NCI-H526 (cell line): Measurements from ENCODE around the gene RABGEF1.
A peak's percentile ranks its signal among the peaks of the same experiment; 100 is the strongest.
"Not testable (repeated sequence)": the region's sequence is repeated elsewhere in the genome, so short reads cannot be mapped to it uniquely, and the experiment has no call there.

ENCODE experiments used
- DNase-seq, 2 experiments: peaks; one replicate each; lab custom pipeline; 2025; lab: John Stamatoyannopoulos, UW

The RABGEF1 gene

DNA sequence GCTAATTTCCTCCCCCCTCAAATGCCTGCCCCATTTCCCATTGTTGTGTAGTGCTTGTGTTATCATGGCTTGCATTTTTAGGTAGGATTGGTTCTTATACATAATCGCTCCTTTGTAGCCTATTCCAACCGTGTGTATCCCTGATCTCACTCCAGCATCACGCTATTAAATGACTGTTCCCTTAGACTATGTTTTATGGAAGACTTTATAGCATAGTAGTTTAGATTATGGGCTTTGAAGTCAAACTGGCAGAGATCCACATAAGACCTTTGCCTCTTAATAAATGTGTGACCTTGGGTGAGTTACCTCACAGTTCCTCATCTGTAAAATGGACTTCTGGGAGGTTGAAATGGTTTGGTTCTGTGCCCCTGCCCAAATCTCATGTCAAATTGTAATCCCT lies 5.4 kb upstream of the RABGEF1 start:
- no peak for DNase-seq

DNA sequence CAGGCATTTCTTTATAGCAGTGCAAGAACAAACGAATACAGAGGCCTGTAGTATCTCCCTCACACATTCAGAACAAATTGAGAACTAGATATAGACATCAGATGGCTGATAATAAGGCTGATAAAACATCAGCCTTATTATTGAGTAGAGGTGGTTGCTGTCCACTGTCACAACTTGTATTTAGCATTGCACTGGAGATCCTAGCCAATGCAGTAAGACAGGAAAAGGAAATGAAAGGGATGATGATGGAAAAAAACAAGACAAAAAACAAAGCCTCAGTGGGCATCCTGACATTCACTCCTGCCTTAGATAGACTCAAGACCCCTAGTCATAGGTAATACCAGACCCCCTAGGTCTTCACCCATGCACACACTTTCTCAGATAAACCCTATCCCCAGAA lies 4.7 kb upstream of the RABGEF1 start:
- DNase-seq = no peak

DNA sequence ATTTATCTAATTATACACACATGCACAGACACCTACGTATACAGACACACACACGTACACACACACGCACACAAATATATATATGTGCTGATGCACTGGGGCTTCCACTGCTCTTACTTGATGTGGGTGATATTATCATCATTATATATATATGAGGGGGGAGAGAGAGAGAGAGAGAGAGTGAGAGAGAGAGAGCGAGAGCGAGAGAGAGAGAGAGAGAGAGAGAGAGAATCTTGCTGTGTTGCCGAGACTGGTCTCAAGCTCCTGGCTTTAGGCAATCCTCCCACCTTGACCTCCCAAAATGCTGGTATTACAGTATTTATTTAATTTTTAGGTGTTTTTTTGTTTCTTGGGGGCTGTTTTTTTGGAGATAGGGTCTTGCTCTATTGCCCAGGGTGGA lies 3.6 kb upstream of the RABGEF1 start:
- no peak for DNase-seq

DNA sequence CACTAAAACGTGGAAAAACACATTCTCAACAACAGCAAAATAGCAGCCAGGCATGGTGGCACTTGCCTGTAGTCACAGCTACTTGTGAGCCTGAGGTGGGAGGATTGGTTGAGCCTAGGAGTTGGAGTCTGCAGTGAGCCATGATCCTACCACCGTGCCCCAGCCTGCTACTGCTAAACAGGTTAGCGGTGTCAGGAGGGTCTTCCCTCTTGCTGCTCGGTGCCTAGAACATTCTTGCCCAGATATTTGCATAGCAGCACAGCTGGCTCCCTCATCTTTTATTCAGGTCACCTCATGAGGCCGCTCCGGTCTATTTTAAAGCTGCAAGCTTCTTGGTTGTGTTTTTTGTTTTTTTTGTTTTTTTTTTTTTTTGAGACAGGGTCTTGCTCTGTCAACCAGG lies 2.9 kb upstream of the RABGEF1 start:
- DNase-seq = peak; percentile 10 to 66

DNA sequence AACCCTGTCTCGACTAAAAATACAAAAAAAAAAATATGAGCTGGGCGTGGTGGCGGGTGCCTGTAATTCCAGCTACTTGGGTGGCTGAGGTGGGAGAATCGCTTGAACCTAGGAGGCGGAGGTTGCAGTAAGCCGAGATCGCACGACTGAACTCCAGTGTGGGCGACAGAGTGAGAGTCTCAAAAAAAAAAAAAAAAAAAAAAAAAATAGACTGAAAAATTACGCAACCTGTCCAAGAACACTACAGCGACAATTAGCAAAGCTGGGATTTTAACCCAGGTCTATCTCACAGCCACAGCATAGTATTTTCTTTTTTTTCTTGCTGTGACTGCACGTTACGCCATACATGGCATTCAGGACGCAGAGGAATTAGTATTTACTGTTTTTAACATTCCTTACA lies 1.1 kb upstream of the RABGEF1 start:
- DNase-seq = no peak

DNA sequence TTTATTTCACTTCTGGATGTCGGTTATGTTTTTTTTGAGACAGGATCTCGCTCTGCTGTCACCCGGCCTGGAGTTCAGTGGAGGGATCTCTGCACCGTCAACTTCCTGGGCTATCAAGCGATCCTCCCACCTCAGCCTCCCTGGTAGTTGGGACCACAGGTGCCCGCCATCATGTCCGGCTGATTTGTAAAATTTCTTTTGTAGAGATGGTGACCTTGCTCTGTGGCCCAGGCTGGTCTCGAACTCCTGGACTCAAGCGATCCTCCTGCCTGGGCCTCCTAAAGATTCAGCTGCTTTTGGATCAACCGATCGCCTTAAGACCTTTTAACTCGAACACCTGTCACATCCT lies 606 bp upstream of the RABGEF1 start:
- no peak for DNase-seq

DNA sequence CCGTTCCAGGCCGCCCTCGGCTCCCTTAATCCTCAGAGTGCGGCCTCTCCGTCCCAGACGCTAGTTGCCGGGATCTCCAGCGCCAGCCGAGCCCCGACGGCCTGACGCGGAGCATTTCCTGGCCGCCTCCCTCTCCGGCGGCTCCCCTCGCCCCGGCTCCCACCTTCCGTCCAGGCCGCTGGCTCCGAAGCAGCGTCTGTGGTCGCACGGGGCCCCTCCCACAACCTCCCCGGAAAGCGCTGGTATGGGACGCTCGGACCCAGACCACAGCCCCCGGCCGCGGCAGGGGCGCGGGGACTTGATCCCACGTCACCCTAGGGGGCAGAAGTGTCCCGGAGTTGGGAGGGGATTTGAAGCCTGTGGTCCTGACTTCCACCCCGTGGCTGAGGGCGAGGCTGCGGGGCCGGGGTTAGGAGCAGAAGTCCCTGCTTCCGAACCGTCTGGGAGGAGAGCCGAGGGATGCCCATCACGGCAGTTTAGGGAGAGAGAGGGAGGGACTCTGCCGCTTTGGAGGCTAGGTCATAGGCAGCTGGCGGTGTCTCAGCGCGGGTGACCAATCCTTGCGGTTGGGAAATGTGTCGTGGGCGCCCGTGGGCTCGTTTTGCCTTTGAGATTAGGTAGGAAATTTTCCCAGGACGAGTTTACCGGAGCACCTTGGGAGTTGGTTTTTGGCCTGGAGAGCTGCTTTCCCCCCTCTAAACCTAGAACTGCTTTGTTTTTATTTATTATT lies 612 bp downstream of the RABGEF1 start:
- DNase-seq = peak; percentile 45 to 79

DNA sequence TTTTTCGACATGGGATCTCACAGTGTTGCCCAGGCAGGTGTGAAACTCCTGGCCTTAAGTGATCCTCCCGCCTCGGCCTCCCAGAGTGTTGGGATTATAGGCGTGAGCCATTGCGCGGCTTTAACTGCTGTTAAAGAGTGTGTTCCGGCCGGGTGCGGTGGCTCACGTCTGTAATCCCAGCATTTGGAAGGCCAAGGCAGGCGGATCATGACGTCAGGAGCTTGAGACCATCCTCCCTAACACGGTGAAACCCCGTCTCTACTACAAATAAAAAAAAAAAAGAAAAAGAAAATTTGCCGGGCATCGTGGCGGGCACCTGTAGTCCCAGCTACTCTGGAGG lies 1.1 kb downstream of the RABGEF1 start:
- no peak for DNase-seq

DNA sequence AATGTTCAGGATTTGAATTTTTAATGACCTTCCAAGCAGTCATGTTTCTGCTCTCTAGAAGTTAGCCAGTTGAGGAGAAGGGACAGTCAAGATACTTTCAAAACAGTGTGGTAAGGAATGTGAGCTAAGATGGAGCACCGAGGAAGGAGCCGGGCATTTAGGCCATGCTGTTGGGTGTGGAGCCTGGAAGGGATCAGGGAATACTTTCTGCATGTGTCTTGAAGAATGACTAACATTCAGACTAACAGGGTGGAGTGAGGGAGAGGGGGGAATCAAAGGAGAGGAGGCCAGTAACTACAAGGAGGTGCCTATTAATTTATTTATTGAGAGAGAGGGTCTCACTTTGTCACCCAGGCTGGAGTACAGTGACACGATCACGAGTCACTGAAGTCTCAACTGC lies 1.8 kb downstream of the RABGEF1 start:
- not testable (repeated sequence) for DNase-seq

DNA sequence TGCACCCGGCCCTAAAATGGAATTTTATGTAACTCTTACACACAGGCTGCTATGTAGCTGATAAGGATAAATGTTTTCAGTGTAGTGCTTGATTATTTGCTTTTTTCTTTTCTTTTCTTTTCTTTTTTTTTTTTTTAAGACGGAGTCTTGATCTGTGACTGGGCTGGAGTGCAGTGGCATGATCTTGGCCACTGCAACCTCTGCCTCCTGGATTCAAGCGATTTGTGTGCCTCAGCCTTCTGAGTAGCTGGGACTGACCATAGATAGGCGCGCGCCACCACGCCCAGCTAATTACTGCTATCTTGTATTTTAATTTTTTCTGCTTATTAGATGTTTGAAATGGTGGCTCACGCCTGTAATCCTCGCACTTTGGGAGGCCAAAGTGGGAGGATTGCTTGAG lies 3.4 kb downstream of the RABGEF1 start:
- no peak for DNase-seq

DNA sequence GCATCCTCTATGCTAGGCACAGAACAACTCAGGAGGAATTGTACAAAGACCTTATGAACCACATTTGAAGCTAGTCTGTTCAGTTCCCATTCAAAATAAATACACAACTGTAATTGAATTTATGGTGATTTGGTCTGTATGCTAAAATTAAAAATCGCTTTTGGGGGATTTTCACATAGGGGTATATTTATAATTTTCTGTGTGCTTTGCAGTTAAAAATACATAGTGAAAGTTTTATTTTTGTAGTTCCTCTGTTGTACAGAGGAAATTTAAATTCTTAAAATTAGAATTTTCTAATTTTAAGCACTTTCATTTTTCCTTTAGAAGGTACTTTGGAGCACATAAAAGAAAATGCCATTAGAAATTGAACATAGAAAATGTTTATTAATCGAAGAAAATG lies 6.9 kb downstream of the RABGEF1 start:
- DNase-seq = no peak

DNA sequence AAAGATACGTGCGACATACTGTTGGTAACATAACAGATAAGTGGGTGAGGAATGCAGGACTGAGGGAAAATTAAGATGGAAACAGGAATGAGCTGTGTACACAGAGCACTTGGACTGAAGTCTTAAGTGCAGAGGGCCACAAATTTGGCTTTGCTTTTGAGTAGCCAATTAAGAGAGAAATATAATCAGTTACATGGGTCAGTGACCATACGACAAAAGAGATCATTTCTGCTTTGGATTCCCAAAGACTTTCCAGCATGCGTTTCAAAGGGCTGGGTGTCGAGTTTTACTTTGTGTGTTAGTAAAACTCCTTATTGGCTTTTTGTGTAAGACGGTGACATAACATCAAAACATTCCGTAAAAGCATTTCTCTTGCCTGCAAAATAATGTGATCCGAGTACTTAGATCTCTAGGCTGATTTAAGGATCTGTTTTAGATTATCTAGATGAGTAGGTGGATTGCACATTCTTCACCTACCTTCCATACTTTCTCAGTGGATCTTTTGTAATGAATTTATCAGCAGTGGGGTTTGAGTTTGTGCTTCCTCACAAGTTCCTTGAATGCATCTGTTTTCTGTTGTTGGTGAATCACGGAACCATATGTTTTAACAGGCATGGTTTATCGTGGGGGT lies 7.5 kb downstream of the RABGEF1 start:
- DNase-seq = no peak

DNA sequence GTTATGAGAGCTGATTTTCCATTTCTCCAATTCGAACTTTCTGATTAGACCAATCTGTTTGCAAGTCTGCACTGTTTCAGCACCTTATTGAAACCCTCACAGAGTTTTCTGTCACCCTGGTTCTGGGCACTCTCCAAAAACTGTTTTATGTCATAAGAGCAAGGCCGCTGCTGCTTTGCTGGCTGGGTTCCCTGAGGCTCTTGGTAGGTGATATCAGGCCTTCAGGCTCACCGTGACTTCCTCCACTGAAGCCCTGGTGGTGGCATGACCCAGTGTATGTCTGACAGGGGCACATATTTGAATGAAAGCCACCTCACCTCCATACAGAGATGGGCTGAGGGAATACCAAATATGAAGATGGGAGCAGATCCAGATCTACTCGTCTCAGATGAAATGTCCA lies 8.3 kb downstream of the RABGEF1 start:
- no peak for DNase-seq

DNA sequence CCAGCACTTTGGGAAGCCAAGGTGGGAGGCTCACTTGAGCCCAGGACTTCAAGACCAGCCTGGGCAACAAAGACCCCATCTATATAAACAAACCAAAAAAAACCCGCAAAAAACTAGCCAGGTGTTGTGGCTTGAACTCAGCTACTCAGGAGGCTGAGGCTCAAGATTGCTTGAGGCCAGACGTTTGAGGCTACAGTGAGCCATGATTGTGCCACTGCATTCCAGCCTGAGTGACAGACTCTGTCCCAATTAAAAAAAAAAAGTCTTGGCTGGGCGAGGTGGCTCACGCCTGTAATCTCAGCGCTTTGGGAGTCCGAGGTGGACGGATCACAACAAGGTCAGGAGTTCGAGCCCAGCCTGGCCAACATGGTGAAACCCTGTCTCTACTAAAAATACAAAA lies 11.4 kb downstream of the RABGEF1 start:
- no peak for DNase-seq

DNA sequence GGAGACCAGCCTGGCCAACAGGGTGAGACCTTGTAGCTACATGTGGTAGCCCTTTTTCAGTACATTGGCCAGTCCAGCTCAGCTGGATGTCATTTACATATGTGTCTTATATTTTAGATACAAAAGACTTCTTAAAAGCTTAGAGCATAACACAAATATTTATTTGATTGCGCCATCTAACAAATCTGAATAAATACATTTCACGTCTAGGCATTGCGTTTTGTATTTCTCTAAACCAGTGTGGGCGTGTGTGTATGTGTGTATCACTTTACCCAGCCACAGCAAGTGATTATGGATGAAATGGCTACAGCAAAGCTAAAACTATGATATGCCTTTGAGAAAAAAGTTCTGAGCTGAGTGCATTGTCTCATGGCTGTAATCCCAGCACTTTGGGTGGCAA lies 14.0 kb downstream of the RABGEF1 start:
- DNase-seq = no peak

DNA sequence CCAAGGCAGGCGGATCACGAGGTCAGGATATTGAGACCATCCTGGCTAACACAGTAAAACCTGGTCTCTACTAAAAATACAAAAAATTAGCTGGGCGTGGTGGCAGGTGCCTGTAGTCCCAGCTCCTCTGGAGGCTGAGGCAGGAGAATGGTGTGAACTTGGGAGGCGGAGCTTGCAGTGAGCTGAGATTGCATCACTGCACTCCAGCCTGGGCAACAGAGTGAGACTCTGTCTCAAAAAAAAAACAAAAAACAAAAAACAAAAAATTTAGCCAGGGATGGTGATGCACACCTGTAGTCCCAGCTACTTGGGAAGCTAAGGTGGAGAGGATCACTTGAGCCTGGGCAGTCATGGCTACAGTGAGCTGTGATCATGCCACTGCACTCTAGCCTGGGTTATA lies 14.5 kb downstream of the RABGEF1 start:
- not testable (repeated sequence) for DNase-seq

DNA sequence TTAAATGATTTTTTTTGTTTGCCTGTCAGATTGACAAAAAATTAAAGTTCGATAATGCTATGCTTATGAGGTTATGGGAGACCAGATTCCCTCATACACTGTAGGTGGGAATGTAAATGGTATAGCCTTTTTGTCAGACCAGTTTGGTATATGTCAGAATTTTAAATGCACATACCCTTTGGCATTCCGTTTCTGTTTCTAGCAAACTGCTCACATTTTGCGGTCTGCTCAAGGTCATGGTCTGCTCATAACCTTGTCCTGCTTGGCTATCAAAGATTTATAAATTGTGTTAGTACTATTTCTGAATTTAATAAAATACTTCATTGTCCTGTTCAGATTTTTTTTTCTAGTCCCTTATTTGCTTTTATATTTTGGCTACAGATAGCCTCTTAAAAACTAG lies 15.7 kb downstream of the RABGEF1 start:
- DNase-seq = not testable (repeated sequence)

DNA sequence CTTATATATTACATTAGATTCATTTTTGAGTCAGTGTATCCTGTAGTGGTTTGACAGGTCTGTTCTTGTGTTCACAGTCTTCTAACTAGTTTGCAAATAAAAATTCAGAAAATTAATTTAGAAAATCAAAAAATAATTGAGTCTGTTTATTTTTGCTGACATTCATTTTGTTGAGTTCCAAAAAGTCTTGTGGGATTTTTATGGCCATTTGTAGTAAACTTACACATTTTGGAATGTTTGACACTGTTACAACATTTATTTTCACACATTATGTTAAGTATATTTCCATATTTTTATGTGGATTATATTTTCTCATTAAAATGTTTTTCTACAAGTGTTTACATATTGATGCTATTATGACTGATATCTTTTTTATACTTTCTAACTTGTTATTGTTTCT lies 16.4 kb downstream of the RABGEF1 start:
- DNase-seq = no peak

DNA sequence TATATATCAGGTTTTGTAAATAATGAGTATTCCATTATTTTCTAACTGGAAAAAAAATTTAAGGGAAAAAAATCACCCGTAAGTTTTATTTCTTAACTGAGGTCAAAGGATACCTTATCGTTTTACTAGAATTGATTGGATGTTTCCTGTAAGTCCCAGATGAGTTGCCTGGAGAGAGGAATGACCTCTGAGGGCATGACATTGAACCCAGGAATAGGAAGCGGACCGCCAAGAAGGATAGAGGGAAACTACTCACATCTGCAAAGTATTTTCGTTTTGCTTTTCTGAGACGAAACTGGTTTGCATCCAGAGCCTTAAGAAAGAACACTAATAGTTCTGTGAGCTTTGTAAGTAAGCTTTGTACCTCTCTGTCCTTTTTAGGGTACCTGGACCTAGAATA lies 17.4 kb downstream of the RABGEF1 start:
- DNase-seq = no peak

DNA sequence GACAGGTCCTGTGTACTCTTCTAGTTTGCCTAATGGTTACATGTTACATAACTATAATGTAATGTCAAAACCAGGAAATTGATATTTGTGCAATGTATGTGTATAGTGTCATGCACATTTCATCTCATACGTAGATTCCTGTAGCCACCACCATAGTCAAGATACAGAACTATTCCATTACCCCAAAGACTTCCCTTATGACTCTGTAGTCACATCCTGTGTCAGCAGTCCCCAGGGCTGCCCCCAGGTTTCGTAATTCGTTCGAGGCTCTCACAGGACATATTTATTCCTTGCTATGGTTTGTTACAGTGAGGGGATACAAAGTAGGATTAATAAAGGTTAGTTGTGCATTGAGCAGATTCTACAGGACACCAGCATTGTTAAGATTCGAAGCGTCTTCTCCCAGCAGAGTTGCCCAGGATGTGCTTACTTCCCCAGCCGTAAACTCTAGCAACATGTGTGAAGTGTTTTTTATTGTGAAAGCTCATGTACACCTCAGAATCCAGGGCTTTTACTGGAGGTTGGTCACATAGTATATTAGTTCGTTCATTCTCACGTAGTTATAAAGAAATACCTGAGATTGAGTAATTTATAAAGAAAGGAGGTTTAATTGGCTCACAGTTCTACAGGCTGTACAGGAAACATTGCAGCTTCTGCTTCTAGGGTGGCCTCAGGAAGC lies 18.6 kb downstream of the RABGEF1 start:
- no peak for DNase-seq

DNA sequence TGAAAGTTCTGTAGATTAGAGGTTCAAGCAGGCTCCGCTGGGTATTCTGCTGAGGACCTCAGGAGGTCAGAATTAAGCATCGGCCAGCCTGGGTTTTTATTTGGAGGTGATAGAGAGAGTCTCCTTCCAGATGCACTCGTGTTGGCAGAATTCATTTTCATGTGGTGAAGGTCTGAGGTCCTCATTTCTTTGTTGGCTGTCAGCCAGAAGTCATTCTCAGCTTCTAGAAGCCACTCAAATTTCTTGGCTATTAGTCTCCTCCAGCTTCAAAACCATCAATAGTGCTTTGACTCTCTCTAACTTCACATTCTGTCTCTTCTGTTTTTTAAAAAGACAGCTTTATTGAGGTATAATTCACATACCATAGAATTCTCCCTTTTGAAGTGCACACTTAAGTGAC lies 22.6 kb downstream of the RABGEF1 start:
- DNase-seq = not testable (repeated sequence)

DNA sequence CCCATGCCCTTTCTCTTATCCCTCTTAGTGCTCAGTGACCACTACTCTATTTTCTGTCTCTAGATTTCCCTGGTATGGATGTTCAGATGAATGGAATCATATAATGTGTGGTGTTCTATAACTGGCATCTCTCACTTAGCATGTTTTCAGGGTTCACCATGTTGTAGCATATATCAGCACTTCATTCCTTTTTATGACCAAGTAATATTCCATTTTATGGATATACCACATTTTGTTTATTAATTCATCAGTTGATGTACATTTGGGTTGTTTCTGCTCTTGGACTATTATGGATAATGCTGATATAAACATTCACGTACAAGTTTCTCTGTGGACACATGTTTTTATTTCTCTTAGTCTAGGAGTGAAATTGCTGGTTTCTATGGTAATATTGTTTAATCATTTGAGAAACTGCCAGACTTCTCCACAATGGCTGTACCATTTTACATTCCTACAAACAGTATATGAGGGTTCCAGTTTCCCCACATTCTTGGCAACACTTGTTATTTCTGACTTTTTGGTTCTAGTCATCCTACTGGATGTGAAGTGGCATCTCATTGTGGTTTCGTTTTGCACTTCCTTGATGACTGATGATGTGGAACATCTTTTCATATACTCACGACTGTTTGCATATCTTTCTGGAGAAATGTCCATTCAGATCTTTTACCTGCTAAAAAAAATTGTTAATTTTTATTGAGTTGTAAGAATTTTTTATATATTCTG lies 23.3 kb downstream of the RABGEF1 start:
- DNase-seq = not testable (repeated sequence)

DNA sequence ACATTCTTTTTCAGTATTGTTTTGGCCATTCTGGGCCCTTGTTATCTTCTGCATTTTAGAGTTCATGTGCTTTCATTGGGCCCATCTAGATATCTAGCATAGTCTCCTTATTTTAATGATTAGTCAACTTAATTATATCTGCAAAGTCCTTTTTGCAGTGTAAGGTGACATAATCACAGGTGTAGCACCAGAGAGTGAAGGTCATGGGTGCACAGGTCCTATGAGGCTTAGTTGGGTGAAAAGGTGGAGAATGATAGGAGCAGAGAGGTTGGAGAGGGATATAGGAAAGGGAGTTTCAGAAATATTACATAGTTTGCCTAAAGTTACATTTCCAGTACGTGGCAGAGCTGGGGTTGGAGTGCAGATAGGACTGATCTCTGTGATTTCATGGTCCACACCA lies 24.4 kb downstream of the RABGEF1 start:
- not testable (repeated sequence) for DNase-seq
